GM18873 (cell line): Measurements from ENCODE around the gene CSF1R.
"Not testable (repeated sequence)": the region's sequence is repeated elsewhere in the genome, so short reads cannot be mapped to it uniquely, and the experiment has no call there.

Experiments used
- ATAC-seq: cut with Tn5 transposase; IDR thresholded peaks from one replicate; pipeline ENCODE4 v1.9.1; 2021; ENCODE audit warnings: mild to moderate bottlenecking, moderate library complexity, moderate number of reproducible peaks; ENCODE audit not compliant: unreplicated experiment, low FRiP score

Gene CSF1R

GRCh38 chr5:150105928-150106615 is 19.7 kb upstream of the CSF1R start:
- no peak for ATAC-seq

GRCh38 chr5:150104550-150104870 is 18.2 kb upstream of the CSF1R start:
- no peak for ATAC-seq

GRCh38 chr5:150103678-150104549 is 17.6 kb upstream of the CSF1R start:
- no peak for ATAC-seq

GRCh38 chr5:150101023-150101422 is 14.7 kb upstream of the CSF1R start:
- ATAC-seq: no peak

- no peak for ATAC-seq
Observed at GRCh38 chr5:150097152-150097551, 10.8 kb upstream of the CSF1R start.

- no peak for ATAC-seq
Observed at GRCh38 chr5:150092159-150092787, 5.9 kb upstream of the CSF1R start.

GRCh38 chr5:150085191-150085912 is 1.0 kb downstream of the CSF1R start:
- no peak for ATAC-seq

GRCh38 chr5:150084754-150085153 is 1.6 kb downstream of the CSF1R start:
- not testable (repeated sequence) for ATAC-seq

- no peak for ATAC-seq
Observed at GRCh38 chr5:150082889-150083288, 3.5 kb downstream of the CSF1R start.

- ATAC-seq: no peak
Observed at GRCh38 chr5:150082374-150082773, 4.0 kb downstream of the CSF1R start.

GRCh38 chr5:150081541-150082283 is 4.6 kb downstream of the CSF1R start:
- ATAC-seq: peak; percentile 63

- ATAC-seq: no peak
Observed at GRCh38 chr5:150080696-150081435, 5.5 kb downstream of the CSF1R start.

GRCh38 chr5:150079909-150080461 is 6.4 kb downstream of the CSF1R start:
- ATAC-seq: no peak

GRCh38 chr5:150078802-150079689 is 7.3 kb downstream of the CSF1R start:
- ATAC-seq: no peak

GRCh38 chr5:150077996-150078801 is 8.2 kb downstream of the CSF1R start:
- no peak for ATAC-seq

GRCh38 chr5:150077060-150077459 is 9.3 kb downstream of the CSF1R start:
- no peak for ATAC-seq

GRCh38 chr5:150075806-150076205 is 10.5 kb downstream of the CSF1R start:
- ATAC-seq: no peak
